ENCODE results near the gene FAM3D. TPM values are rescaled to one million over a fixed set of nuclear protein-coding genes. Genes with fewer than 3 reads are reported as not detected.

FAM3D gene
- total and polyA plus RNA-seq, 9 of the 15 experiments (the other 6 are each of a cell fraction or from before 2014, with no cell fraction given), result not detected

DNA sequence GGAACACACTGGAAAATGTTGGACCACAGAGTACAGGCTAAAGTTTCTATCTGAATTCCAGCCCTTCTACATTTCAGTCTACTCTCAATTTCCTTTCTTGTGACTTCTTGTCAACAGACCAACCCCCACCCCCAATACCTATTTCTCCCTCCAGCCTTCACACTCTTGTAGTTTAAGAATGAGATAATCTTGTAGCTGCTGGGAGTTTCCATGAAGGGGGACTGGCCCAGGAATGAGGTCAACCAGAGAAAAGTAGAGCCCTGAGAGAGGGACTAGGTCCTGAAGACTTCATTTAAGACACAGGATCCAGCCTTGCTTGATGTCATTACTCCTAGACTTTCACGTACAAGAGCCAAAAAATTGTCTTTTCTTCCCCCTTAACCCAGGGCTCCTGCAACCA lies 59.9 kb downstream of the FAM3D start:
- ChIA-PET POLR2A (interaction anchor here (0.7 kb wide), 1 partner anchor 290 kb away, joined by 3 read pairs; no protein-coding TSS in a partner anchor), CTCF (ENCODE audit: low intra/inter-chr PET ratio) (no interaction called here)
- 0% methylated on average over 1 of the region's 1 CpG for WGBS (ENCODE audit: insufficient coverage, low coverage, missing lambda C conversion rate)
- intact Hi-C loops (cut with micrococcal nuclease), result no loop called here
- no peak for TF ChIP-seq SP2 (IDR thresholded peaks at IDR 0.05; ENCODE audit: extremely low read depth, low read depth, low read length, poor library complexity, severe bottlenecking)
- TF ChIP-seq KAT2B (IDR thresholded peaks at IDR 0.05; ENCODE audit: low read depth, low read length), result no peak
- TF ChIP-seq, protein P1, sequence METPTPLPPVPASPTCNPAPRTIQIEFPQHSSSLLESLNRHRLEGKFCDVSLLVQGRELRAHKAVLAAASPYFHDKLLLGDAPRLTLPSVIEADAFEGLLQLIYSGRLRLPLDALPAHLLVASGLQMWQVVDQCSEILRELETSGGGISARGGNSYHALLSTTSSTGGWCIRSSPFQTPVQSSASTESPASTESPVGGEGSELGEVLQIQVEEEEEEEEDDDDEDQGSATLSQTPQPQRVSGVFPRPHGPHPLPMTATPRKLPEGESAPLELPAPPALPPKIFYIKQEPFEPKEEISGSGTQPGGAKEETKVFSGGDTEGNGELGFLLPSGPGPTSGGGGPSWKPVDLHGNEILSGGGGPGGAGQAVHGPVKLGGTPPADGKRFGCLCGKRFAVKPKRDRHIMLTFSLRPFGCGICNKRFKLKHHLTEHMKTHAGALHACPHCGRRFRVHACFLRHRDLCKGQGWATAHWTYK (CRISPR knock-in tag; IDR thresholded peaks at IDR 0.05), result no peak
- no peak for TF ChIP-seq SMARCE1 (IDR thresholded peaks at IDR 0.05)
- TF ChIP-seq ZNF766 (CRISPR knock-in tag; conservative IDR thresholded peaks at IDR 0.05), result no peak
- no peak for TF ChIP-seq ZSCAN32 (CRISPR knock-in tag; IDR thresholded peaks at IDR 0.05)
- TF ChIP-seq GATA2 (CRISPR knock-in tag; IDR thresholded peaks at IDR 0.05), result no peak
- no peak overlapping the region for H3K9ac ChIP-seq (ENCODE audit: insufficient read depth in 1 of 2, low read depth in 2 of 2, low read length in 2 of 2)
- no peaks in the 10 kb centered on the region for H3K36me3 ChIP-seq (ENCODE audit: control insufficient read depth, insufficient read depth, low read length)
- H3K9me1 ChIP-seq (ENCODE audit: control insufficient read depth, insufficient read depth, low read length), result no peaks in the 10 kb centered on the region
- FAIRE-seq (no peak), DNase-seq (ENCODE audit: extremely low read depth in 1 of 4, low spot score in 3 of 4) (no peak), ATAC-seq (no peak)
- H3K4me1 ChIP-seq (replicated peaks in 1 of 2; ENCODE audit: control insufficient read depth in 2 of 2, insufficient read depth in 2 of 2, low read length in 2 of 2), result no peaks in the 10 kb centered on the region; a peak in 1 of 5 replicates
- no peak overlapping the region for H2AFZ ChIP-seq (ENCODE audit: low read depth, low read length)
- peaks cover 0 to 3% of the 10 kb centered on the region in 2 experiments; a peak in 2 of 5 replicates for H3K27me3 ChIP-seq (ENCODE audit: control insufficient read depth in 2 of 2, insufficient read depth in 2 of 2, low read length in 2 of 2)
- no peak overlapping the region for H3K27ac ChIP-seq (ENCODE audit: extremely low read depth, low read depth, low read length)
- H3K4me3 ChIP-seq, result no peak overlapping the region
- BruUV-seq (replicated peaks), result no TSS peak
- H3K79me2 ChIP-seq (ENCODE audit: control insufficient read depth, insufficient read depth, low read length), result no peaks in the 10 kb centered on the region
- in situ Hi-C loops (cut with MboI), result no loop called here
- no peak overlapping the region for H3K4me2 ChIP-seq (ENCODE audit: insufficient read depth, low read length)
- H3K9me3 ChIP-seq (replicated peaks; ENCODE audit: control insufficient read depth, insufficient read depth, low read depth, low read length), result no peaks in the 10 kb centered on the region
- no peaks in the 10 kb centered on the region for H4K20me1 ChIP-seq (replicated peaks; ENCODE audit: control insufficient read depth, insufficient read depth, low read length)

Data from K562 (cell line).